DOHH2 (cell line): Measurements from ENCODE around the gene MET.

Experiments used
- H3F3A ChIP-seq: fragments of 200-600 bp; sonication (generic), shearing (Covaris generic); 2 replicates; pipeline ENCODE4 v1.6.0; 2016; ENCODE audit warnings: antibody characterized with exemption, mild to moderate bottlenecking; ENCODE audit not compliant: control insufficient read depth, insufficient read depth
- H3K27ac ChIP-seq: fragments of 200-600 bp; sonication (generic); 2 replicates; pipeline ENCODE4 v1.5.1; 2014; ENCODE audit warnings: low read depth, mild to moderate bottlenecking, low read length, moderate library complexity
- H3K27me3 ChIP-seq: fragments of 200-600 bp; sonication (generic); 2 replicates; pipeline ENCODE4 v1.6.1; 2014; ENCODE audit warnings: mild to moderate bottlenecking, low read length, mixed read lengths; ENCODE audit not compliant: control insufficient read depth
- H3K36me3 ChIP-seq: fragments of 200-600 bp; sonication (generic); 2 replicates; pipeline ENCODE4 v1.6.1; 2014; ENCODE audit warnings: mild to moderate bottlenecking, low read length, moderate library complexity, mixed read lengths; ENCODE audit not compliant: control insufficient read depth
- H3K4me1 ChIP-seq: fragments of 200-600 bp; sonication (generic); 2 replicates; pipeline ENCODE4 v1.6.1; 2014; ENCODE audit warnings: mild to moderate bottlenecking, low read length, mixed read lengths; ENCODE audit not compliant: control insufficient read depth
- H3K4me2 ChIP-seq: fragments of 200-600 bp; sonication (generic); 2 replicates; pipeline ENCODE4 v1.6.0; 2014; ENCODE audit warnings: mild to moderate bottlenecking, low read length, moderate library complexity
- H3K4me3 ChIP-seq: fragments of 200-600 bp; sonication (generic); 2 replicates; pipeline ENCODE4 v1.5.1; 2014; ENCODE audit warnings: mild to moderate bottlenecking, low read length, mixed read lengths
- H3K79me2 ChIP-seq: fragments of 200-600 bp; sonication (generic); 2 replicates; pipeline ENCODE4 v1.6.1; 2014; ENCODE audit warnings: mild to moderate bottlenecking, low read length, mixed read lengths; ENCODE audit not compliant: control insufficient read depth
- H3K9me2 ChIP-seq: fragments of 200-600 bp; sonication (generic); replicated peaks from 2 replicates; pipeline ENCODE4 v1.6.1; 2014; ENCODE audit warnings: mild to moderate bottlenecking, low read length, mixed read lengths; ENCODE audit not compliant: control insufficient read depth
- H3K9me3 ChIP-seq: fragments of 200-600 bp; sonication (generic); 2 replicates; pipeline ENCODE4 v1.6.1; 2014; ENCODE audit warnings: antibody characterized with exemption, low read length, mixed read lengths; ENCODE audit not compliant: control insufficient read depth, insufficient read depth
- H4K20me1 ChIP-seq: fragments of 200-600 bp; sonication (generic); 2 replicates; pipeline ENCODE4 v1.6.0; 2014; ENCODE audit warnings: low read depth, mild to moderate bottlenecking, antibody characterized with exemption, low read length, moderate library complexity; ENCODE audit not compliant: control insufficient read depth, insufficient read depth
- EZH2phosphoT487 ChIP-seq: fragments of 200-600 bp; sonication (generic); IDR thresholded peaks from 2 replicates; pipeline ENCODE4 v1.6.1; 2017; ENCODE audit warnings: borderline replicate concordance, mild to moderate bottlenecking, antibody characterized with exemption, low read length, moderate library complexity, mixed read lengths
- TF ChIP-seq, protein P1 (sequence below): fragments of 200-600 bp; sonication (generic); IDR thresholded peaks from one replicate; pipeline ENCODE4 v1.5.1; 2014; ENCODE audit warnings: antibody characterized with exemption, mild to moderate bottlenecking, low read depth, low read length; ENCODE audit not compliant: poor library complexity, severe bottlenecking

MET gene

GRCh38 chr7:116683786-116684185 is 11.8 kb downstream of the MET start:
- no peak overlapping the region for H3K4me2 ChIP-seq
- TF ChIP-seq, protein P1, sequence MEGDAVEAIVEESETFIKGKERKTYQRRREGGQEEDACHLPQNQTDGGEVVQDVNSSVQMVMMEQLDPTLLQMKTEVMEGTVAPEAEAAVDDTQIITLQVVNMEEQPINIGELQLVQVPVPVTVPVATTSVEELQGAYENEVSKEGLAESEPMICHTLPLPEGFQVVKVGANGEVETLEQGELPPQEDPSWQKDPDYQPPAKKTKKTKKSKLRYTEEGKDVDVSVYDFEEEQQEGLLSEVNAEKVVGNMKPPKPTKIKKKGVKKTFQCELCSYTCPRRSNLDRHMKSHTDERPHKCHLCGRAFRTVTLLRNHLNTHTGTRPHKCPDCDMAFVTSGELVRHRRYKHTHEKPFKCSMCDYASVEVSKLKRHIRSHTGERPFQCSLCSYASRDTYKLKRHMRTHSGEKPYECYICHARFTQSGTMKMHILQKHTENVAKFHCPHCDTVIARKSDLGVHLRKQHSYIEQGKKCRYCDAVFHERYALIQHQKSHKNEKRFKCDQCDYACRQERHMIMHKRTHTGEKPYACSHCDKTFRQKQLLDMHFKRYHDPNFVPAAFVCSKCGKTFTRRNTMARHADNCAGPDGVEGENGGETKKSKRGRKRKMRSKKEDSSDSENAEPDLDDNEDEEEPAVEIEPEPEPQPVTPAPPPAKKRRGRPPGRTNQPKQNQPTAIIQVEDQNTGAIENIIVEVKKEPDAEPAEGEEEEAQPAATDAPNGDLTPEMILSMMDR, result no peak
- no peak for TF ChIP-seq EZH2phosphoT487
- H3K79me2 ChIP-seq, result no peaks in the 10 kb centered on the region

DNA sequence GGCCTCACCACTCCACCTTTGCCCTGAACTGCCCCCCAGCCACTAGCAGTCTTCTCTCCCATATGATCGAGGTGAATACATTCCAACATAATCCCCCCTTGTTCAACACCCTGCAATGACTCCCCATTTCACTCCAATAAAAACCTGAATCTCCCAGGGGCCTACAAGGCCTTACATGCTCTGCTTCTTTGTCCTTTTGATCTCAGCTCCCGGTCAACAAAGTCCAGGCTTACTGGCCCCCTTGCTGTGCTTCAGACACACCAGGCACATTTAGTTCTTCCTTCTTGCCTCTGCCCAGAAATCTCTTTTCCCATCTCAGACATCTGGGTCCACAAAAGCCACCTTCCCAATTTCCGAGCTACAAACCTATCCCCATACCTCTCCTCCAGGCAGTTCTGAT is 14.0 kb downstream of the MET start:
- H3K4me1 ChIP-seq, result peaks cover 8% of the 10 kb centered on the region
- H3K4me2 ChIP-seq, result no peak overlapping the region

More at GRCh38 chr7:116683786-116684185, 11.8 kb downstream of the MET start:
- Histone ChIP-seq H3K27me3 (peaks cover 16% of the 10 kb centered on the region; the same call in 1 of the 2 replicates), H3K27ac (no peak overlapping the region), H3K9me2 (no peaks in the 10 kb centered on the region), H3K9me3 (no peaks in the 10 kb centered on the region), H4K20me1 (no peaks in the 10 kb centered on the region), H3F3A (no peaks in the 10 kb centered on the region), H3K4me1 (peaks cover 8% of the 10 kb centered on the region), H3K36me3 (no peaks in the 10 kb centered on the region), H3K4me3 (no peak overlapping the region)

GRCh38 chr7:116686812-116687419 is 14.9 kb downstream of the MET start:
- Histone ChIP-seq H4K20me1 (no peaks in the 10 kb centered on the region), H3K36me3 (no peaks in the 10 kb centered on the region), H3K4me1 (peaks cover 8% of the 10 kb centered on the region), H3K27ac (no peak overlapping the region), H3K79me2 (no peaks in the 10 kb centered on the region), H3K9me3 (no peaks in the 10 kb centered on the region), H3K4me2 (no peak overlapping the region), H3K4me3 (no peak overlapping the region), H3K27me3 (peaks cover 8% of the 10 kb centered on the region; the same call in 1 of the 2 replicates), H3K9me2 (no peaks in the 10 kb centered on the region), H3F3A (no peaks in the 10 kb centered on the region)
- TF ChIP-seq, protein P1, result no peak
- no peak for TF ChIP-seq EZH2phosphoT487

More for the DNA sequence above, 14.0 kb downstream of the MET start:
- Histone ChIP-seq H3K27me3 (peaks cover 8% of the 10 kb centered on the region; the same call in 1 of the 2 replicates), H3F3A (no peaks in the 10 kb centered on the region), H4K20me1 (no peaks in the 10 kb centered on the region), H3K27ac (no peak overlapping the region), H3K79me2 (no peaks in the 10 kb centered on the region), H3K36me3 (no peaks in the 10 kb centered on the region), H3K9me3 (no peaks in the 10 kb centered on the region), H3K9me2 (no peaks in the 10 kb centered on the region), H3K4me3 (no peak overlapping the region)
- no peak for TF ChIP-seq EZH2phosphoT487
- TF ChIP-seq, protein P1, result no peak
